Neural progenitor cell (in vitro differentiated cells): ENCODE results near the gene ATP5MG. TPM values are rescaled to one million over a fixed set of nuclear protein-coding genes. Genes with fewer than 3 reads are reported as not detected.

ENCODE experiments used
- DNase-seq: peaks from one replicate; pipeline ENCODE4 v3.0.0-alpha.2; 2016; ENCODE audit warnings: low spot score
- H2AFZ ChIP-seq: fragments of 200-600 bp; sonication (generic); replicated peaks from 2 replicates; pipeline ENCODE4 v1.6.1; 2016; ENCODE audit warnings: antibody characterized with exemption
- H3F3A ChIP-seq: fragments of 200-600 bp; sonication (generic); 2 replicates; pipeline ENCODE4 v1.6.1; 2016; ENCODE audit warnings: antibody characterized with exemption, low read depth
- H3K27ac ChIP-seq: fragments of 200-600 bp; sonication (generic); 2 replicates; pipeline ENCODE4 v1.5.1; 2016; ENCODE audit warnings: mild to moderate bottlenecking
- H3K27me3 ChIP-seq: fragments of 200-600 bp; sonication (generic); 2 replicates; pipeline ENCODE4 v1.6.1; 2016; ENCODE audit warnings: mild to moderate bottlenecking, moderate library complexity
- H3K36me3 ChIP-seq: fragments of 200-600 bp; sonication (generic); 2 replicates; pipeline ENCODE4 v1.5.1; 2016
- H3K4me1 ChIP-seq: fragments of 200-600 bp; sonication (generic); 2 replicates; pipeline ENCODE4 v1.6.1; 2016; ENCODE audit warnings: mixed run types
- H3K4me2 ChIP-seq: fragments of 200-600 bp; sonication (generic); 2 replicates; pipeline ENCODE4 v1.6.1; 2016
- H3K4me3 ChIP-seq: fragments of 200-600 bp; sonication (generic); 2 replicates; pipeline ENCODE4 v1.5.1; 2016
- H3K79me2 ChIP-seq: fragments of 200-600 bp; sonication (generic); 2 replicates; pipeline ENCODE4 v1.6.1; 2016; ENCODE audit warnings: low read depth
- H3K9ac ChIP-seq: fragments of 200-600 bp; sonication (generic); 2 replicates; pipeline ENCODE4 v1.6.1; 2016
- H3K9me3 ChIP-seq: fragments of 200-600 bp; sonication (generic); 2 replicates; pipeline ENCODE4 v1.5.1; 2016; ENCODE audit warnings: low read depth
- H4K20me1 ChIP-seq: fragments of 200-600 bp; sonication (generic); 2 replicates; pipeline ENCODE4 v1.6.1; 2016; ENCODE audit warnings: low read depth
- H3K27ac Mint-ChIP-seq: 3 replicates; pipeline ENCODE4 v1.8.0; 2021; ENCODE audit warnings: mixed read lengths
- H3K27me3 Mint-ChIP-seq: 2 replicates; pipeline ENCODE4 v1.8.0; 2022; ENCODE audit warnings: low read depth, mild to moderate bottlenecking, inconsistent platforms, moderate library complexity, mixed read lengths; ENCODE audit not compliant: insufficient read depth
- H3K36me3 Mint-ChIP-seq: 3 replicates; pipeline ENCODE4 v1.8.0; 2021; ENCODE audit warnings: mixed read lengths
- H3K4me1 Mint-ChIP-seq: 3 replicates; pipeline ENCODE4 v1.8.0; 2021; ENCODE audit warnings: mixed read lengths
- H3K4me3 Mint-ChIP-seq: 3 replicates; pipeline ENCODE4 v1.8.0; 2021; ENCODE audit warnings: mild to moderate bottlenecking, moderate library complexity, mixed read lengths
- H3K9me3 Mint-ChIP-seq: 3 replicates; pipeline ENCODE4 v1.8.0; 2020; ENCODE audit warnings: mixed read lengths
- EZH2 ChIP-seq: fragments of 200-600 bp; sonication (generic); IDR thresholded peaks from 2 replicates; pipeline ENCODE4 v1.6.1; 2017; ENCODE audit warnings: antibody characterized with exemption, mild to moderate bottlenecking, moderate library complexity
- EZH2phosphoT487 ChIP-seq: fragments of 200-600 bp; sonication (generic); IDR thresholded peaks from 2 replicates; pipeline ENCODE4 v1.6.1; 2017; ENCODE audit warnings: antibody characterized with exemption
- total RNA-seq: library from RNA; depleted of rRNA; stranded (reverse); fragments of >200 nt; gene quantifications from 2 replicates; pipeline ENCODE4 v1.2.3, GENCODE V29; 2015; ENCODE audit warnings: low replicate concordance
- TF ChIP-seq, protein P1 (sequence below): fragments of 200-600 bp; sonication (generic); IDR thresholded peaks from 2 replicates; pipeline ENCODE4 v1.5.1; 2017; ENCODE audit warnings: antibody characterized with exemption, mild to moderate bottlenecking

Gene ATP5MG
- total RNA-seq, 1 donor from 2014 or later, result 113 TPM

DNA sequence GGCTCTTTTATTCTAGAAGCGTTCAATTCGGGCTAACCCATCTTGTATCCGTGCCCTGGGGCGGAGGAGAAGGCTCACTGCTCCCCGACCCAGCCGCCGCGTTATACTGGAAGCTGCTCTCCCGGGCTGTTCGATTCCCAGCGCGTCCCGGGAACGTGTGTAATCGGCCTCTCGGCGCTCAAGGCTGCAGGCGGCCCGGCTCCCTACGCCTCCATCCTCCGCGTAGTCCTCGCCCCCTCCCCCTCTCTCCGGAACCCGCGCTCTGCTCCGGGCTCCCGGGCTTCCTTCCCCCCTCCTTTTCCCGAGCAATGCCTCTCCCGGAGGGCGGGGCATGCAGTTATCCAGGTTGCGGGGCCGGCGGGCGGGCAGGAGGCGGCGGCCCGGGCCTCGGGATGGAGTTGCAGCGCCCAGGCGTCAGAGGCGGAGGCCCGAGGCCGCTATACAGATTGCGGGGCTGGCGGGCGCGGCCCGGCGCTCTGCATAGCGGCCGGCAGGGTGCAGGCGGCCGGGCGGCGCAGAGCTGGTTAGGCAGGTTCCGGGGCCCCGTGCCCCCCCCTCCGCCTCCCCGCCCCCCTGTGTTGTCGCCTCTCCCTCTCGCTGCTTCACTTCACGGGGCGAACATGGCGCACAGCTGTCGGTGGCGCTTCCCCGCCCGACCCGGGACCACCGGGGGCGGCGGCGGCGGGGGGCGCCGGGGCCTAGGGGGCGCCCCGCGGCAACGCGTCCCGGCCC, 34.7 kb downstream of the ATP5MG start, which contains the start of gene KMT2A:
Gene KMT2A (plus strand): TSS at position 600 of the 732 bp plus-strand sequence. CDS start 21 bp downstream, at position 621.
- Mint-ChIP-seq H3K27ac (peak within 1 kb of the TSS; percentile 95), H3K4me1 (peaks cover 42% of the 10 kb centered on the region), H3K27me3 (peaks cover 5% of the 10 kb centered on the region), H3K9me3 (no peaks in the 10 kb centered on the region), H3K4me3 (peak within 1 kb of the TSS; percentile 94), H3K36me3 (peaks cover 4% of the 10 kb centered on the region)
- Histone ChIP-seq H3K9me3 (no peaks in the 10 kb centered on the region), H3K79me2 (peaks cover 46% of the 10 kb centered on the region), H3K4me1 (peaks cover 32% of the 10 kb centered on the region), H3K27ac (peak within 1 kb of the TSS; percentile 82), H4K20me1 (peaks cover 39% of the 10 kb centered on the region), H3K4me2 (peak within 1 kb of the TSS; percentile 87), H3K9ac (peak within 1 kb of the TSS; percentile 91), H2AFZ (peak within 1 kb of the TSS; percentile 68), H3K4me3 (peak within 1 kb of the TSS; percentile 99), H3F3A (peaks cover 51% of the 10 kb centered on the region), H3K36me3 (peaks cover 13% of the 10 kb centered on the region), H3K27me3 (no peaks in the 10 kb centered on the region)
- TF ChIP-seq EZH2phosphoT487 (no peak), EZH2 (peak; percentile 55)
- TF ChIP-seq, protein P1, sequence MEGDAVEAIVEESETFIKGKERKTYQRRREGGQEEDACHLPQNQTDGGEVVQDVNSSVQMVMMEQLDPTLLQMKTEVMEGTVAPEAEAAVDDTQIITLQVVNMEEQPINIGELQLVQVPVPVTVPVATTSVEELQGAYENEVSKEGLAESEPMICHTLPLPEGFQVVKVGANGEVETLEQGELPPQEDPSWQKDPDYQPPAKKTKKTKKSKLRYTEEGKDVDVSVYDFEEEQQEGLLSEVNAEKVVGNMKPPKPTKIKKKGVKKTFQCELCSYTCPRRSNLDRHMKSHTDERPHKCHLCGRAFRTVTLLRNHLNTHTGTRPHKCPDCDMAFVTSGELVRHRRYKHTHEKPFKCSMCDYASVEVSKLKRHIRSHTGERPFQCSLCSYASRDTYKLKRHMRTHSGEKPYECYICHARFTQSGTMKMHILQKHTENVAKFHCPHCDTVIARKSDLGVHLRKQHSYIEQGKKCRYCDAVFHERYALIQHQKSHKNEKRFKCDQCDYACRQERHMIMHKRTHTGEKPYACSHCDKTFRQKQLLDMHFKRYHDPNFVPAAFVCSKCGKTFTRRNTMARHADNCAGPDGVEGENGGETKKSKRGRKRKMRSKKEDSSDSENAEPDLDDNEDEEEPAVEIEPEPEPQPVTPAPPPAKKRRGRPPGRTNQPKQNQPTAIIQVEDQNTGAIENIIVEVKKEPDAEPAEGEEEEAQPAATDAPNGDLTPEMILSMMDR, result peak; percentile 22
- DNase-seq, result peak; percentile 99

DNA sequence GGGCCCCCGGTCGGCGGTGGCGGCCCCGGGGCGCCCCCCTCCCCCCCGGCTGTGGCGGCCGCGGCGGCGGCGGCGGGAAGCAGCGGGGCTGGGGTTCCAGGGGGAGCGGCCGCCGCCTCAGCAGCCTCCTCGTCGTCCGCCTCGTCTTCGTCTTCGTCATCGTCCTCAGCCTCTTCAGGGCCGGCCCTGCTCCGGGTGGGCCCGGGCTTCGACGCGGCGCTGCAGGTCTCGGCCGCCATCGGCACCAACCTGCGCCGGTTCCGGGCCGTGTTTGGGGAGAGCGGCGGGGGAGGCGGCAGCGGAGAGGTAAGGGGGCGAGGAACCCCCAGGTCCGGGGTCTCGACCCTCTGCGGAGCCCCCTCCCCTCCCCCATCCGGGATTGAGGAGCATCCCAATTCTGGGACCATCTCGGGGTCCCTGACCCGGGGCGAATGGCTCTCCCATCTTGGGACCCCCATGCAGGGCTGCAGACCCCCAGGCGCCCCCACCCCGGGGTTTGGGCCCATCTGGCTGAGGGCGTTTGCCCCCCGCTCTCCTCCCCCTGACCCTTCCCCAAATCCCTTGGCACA, 35.3 kb downstream of the ATP5MG start:
- H3K4me3 ChIP-seq, result peak overlapping the region; percentile 99
- peaks cover 46% of the 10 kb centered on the region for H4K20me1 ChIP-seq
- H3F3A ChIP-seq, result peaks cover 57% of the 10 kb centered on the region
- TF ChIP-seq EZH2phosphoT487 (no peak), EZH2 (peak; percentile 7)
- TF ChIP-seq, protein P1, result no peak
- H3K9ac ChIP-seq, result peak overlapping the region; percentile 91
- no peak overlapping the region for H2AFZ ChIP-seq
- Mint-ChIP-seq H3K4me3 (peak overlapping the region; percentile 94), H3K4me1 (peaks cover 46% of the 10 kb centered on the region), H3K9me3 (no peaks in the 10 kb centered on the region), H3K36me3 (peaks cover 4% of the 10 kb centered on the region), H3K27me3 (peaks cover 5% of the 10 kb centered on the region), H3K27ac (peak overlapping the region; percentile 95)
- H3K27ac ChIP-seq, result peak overlapping the region; percentile 82
- peaks cover 39% of the 10 kb centered on the region for H3K4me1 ChIP-seq
- no peak for DNase-seq
- H3K79me2 ChIP-seq, result peaks cover 52% of the 10 kb centered on the region
- H3K36me3 ChIP-seq, result peaks cover 13% of the 10 kb centered on the region
- peak overlapping the region; percentile 87 for H3K4me2 ChIP-seq
- no peaks in the 10 kb centered on the region for H3K9me3 ChIP-seq
- no peaks in the 10 kb centered on the region for H3K27me3 ChIP-seq

DNA sequence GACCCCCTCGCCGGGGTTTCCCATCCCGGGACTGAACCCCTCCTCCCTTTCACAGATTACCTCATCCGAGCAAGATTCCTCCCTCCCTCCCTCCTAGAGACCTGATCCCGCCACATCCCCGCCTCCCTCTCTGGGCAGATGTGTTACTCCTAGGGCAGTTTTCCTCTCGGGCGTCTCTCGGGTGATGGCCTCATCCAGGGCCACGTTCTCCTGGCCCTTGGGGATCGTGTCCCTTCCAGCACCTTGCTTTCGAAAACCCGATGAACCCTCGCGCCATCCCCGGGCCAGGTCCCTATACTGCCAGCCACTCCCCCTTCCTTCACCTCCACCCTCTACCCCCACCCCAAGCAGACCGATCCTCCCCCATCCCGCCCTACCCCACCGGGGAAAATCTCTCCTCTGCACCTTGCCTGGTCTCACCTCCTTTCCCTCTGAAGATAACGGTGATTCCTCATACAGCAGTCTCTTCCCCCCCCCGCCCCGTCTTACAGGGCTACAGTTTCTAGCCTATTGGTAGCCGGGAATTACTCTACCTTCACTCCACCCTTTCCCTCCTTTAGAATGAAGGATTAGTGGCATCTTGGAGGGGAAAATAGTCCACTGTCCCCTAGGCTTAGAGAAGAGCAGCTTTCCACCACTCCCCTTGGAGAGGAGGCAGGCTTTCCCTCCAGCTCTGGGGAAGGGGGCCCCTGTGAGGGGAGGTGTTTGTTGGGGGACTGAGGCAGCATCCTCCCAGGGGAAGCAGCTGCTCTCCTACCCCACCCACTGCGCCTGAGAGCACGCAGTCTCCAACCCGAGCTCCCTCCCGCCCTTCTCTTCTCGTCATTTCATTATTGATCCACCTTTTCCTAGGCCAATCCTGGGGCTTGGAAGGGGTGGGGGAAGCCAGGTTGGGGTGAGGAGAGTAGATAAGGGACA, 36.1 kb downstream of the ATP5MG start:
- peak overlapping the region; percentile 99 for H3K4me3 ChIP-seq
- H4K20me1 ChIP-seq, result peaks cover 53% of the 10 kb centered on the region
- Mint-ChIP-seq H3K27ac (peak overlapping the region; percentile 95), H3K9me3 (no peaks in the 10 kb centered on the region), H3K27me3 (peaks cover 5% of the 10 kb centered on the region), H3K36me3 (peaks cover 4% of the 10 kb centered on the region), H3K4me1 (peaks cover 51% of the 10 kb centered on the region), H3K4me3 (peak overlapping the region; percentile 94)
- no peaks in the 10 kb centered on the region for H3K27me3 ChIP-seq
- peaks cover 13% of the 10 kb centered on the region for H3K36me3 ChIP-seq
- H3K79me2 ChIP-seq, result peaks cover 60% of the 10 kb centered on the region
- peaks cover 59% of the 10 kb centered on the region for H3F3A ChIP-seq
- peak overlapping the region; percentile 91 for H3K9ac ChIP-seq
- no peaks in the 10 kb centered on the region for H3K9me3 ChIP-seq
- H3K4me1 ChIP-seq, result peaks cover 46% of the 10 kb centered on the region
- peak overlapping the region; percentile 87 for H3K4me2 ChIP-seq
- H2AFZ ChIP-seq, result no peak overlapping the region
- TF ChIP-seq, protein P1, result no peak
- TF ChIP-seq EZH2phosphoT487, result no peak
- no peak for TF ChIP-seq EZH2
- DNase-seq, result peak; percentile 82
- peak overlapping the region; percentile 82 for H3K27ac ChIP-seq
